LNCaP clone FGC (cell line): ENCODE results near the gene FKRP.
A peak's percentile ranks its signal among the peaks of the same experiment; 100 is the strongest.

Experiments used
- DNase-seq: peaks from one replicate; pipeline ENCODE4 v3.0.0-alpha.2; 2011; ENCODE audit warnings: low read depth
- H3K4me3 ChIP-seq: 2 replicates; pipeline ENCODE4 v1.5.1; 2011; ENCODE audit warnings: mild to moderate bottlenecking, low read depth, low read length, control low read depth
- TF ChIP-seq, protein P1 (sequence below): IDR thresholded peaks from 2 replicates; pipeline ENCODE4 v1.5.1; 2012; ENCODE audit warnings: mild to moderate bottlenecking; ENCODE audit not compliant: control insufficient read depth, insufficient read depth; ENCODE audit errors: extremely low read depth

FKRP gene

DNA sequence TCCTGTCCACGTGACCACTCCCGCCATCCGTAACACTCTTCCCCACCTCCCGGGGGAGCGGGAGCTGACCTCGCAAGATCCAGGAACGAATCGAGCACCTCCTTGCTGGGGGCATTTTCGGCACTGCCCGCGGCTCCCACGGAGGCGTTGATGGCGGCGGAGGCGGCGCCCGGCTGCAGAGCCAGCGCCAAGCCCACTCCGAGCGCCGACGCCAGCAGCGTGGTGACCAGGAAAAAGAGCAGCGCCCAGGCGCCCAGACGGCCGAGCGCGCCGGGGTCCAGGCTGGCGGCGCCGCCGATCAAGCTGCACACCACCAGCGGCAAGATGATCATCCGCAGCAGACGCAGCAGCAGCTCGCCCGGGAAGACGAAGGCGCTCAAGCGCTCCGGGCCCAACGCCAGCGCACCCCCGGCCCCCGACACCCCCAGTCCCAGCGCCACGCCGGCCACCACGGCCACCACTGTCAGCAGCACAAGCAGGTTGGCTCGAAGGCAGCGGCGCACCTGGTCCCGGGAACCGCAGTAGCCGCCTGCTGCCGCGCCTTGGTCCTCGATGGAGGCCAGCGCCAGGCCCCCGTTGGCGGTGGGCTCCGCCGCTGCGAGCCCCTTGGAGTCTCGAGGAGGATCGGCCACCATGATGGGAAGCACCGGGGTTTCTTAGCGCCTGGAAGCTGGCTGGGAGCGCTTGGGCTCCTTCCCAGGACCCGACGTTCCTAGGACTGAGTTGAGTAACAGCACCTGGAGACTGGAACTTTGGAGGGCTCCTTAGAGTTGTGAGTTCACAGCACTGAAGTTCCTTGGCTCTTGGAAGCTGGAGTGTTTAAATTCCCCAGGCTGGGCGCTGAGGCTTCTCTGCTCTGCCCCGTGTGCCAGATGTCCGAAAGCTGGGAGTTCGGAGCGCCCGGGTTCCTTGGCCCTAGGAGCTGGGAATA, 41.7 kb downstream of the FKRP start:
- no peak for DNase-seq
- H3K4me3 ChIP-seq, result peak overlapping the region; percentile 73
- TF ChIP-seq, protein P1, sequence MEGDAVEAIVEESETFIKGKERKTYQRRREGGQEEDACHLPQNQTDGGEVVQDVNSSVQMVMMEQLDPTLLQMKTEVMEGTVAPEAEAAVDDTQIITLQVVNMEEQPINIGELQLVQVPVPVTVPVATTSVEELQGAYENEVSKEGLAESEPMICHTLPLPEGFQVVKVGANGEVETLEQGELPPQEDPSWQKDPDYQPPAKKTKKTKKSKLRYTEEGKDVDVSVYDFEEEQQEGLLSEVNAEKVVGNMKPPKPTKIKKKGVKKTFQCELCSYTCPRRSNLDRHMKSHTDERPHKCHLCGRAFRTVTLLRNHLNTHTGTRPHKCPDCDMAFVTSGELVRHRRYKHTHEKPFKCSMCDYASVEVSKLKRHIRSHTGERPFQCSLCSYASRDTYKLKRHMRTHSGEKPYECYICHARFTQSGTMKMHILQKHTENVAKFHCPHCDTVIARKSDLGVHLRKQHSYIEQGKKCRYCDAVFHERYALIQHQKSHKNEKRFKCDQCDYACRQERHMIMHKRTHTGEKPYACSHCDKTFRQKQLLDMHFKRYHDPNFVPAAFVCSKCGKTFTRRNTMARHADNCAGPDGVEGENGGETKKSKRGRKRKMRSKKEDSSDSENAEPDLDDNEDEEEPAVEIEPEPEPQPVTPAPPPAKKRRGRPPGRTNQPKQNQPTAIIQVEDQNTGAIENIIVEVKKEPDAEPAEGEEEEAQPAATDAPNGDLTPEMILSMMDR, result no peak

DNA sequence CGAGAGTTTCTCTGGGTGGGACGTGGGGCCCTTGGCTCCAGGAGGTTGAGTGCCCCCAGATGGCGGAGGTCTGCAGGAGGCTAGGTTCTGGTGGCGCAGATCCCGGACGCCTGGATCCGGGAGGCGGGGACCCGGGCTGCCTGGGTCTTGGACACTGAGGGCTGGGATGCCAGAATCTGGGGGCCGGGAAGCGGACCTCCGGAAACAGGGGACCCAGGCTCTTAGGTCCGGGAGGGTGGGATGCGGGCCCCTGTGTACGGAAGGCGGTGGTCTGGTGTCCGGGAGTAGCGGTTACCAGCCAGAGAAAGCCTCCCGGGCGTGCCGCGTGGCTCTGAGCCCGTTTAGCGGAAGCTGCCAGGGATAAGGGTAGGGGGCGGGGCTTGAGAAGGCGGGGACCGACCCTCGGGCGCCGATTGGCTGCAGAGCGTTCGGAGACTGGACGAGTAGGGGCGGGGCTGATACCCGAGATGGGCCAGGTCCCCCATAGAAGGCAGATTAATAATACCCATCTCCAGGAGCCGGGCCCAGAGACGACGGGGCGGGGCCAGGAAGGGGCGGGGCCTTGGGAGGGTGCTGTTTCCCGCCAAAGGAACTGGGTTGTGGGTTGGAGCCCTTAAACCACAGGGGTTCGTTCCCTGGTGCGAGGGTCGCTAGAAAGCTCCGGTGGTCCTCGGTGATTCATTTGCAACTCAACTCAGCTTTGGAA, 42.6 kb downstream of the FKRP start, which contains the start of gene SLC1A5:
SLC1A5 (minus strand) TSS at position 333 of the 706 bp plus-strand sequence. CDS start 629 bp downstream, outside the sequence.
- TF ChIP-seq, protein P1, result no peak
- peak; percentile 64 for DNase-seq
- peak within 1 kb of the TSS; percentile 73 for H3K4me3 ChIP-seq

DNA sequence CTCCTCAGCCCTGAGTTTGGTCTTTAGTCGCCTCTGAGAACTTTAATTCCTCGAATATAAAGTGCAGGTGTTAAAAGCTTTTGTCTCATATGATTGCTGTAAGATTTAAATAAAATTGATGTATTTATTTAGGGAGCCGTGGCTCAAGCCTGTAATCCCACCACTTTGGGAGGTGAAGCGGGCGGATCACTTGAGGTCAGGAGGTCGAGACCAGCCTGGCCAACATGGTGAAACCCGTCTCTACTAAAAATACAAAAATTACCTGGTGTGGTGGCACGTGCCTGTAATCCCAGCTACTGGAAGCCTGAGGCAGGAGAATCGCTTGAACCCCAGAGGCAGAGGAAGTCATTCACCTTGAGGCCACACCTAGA, 43.1 kb downstream of the FKRP start:
- DNase-seq, result no peak
- TF ChIP-seq, protein P1, result no peak
- no peak overlapping the region for H3K4me3 ChIP-seq

DNA sequence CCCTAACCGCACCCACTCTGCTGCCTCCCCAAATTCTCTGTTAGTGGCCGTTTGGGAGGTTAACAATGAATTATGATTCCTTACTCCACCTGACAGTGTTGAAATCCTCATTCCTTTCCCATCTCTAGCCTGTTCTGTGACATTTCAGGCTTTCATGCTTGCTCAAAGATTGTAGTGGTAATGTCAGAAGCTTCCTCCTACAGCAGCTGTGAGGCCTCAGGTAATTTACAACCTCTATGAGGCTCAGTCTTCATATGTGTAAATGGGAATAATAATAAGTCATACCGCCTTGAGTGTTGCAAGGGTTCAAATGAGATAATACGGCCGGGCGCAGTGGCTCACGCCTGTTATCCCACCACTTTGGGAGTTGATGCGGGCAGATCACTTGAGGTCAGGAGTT, 43.5 kb downstream of the FKRP start:
- TF ChIP-seq, protein P1, result no peak
- H3K4me3 ChIP-seq, result no peak overlapping the region
- no peak for DNase-seq

DNA sequence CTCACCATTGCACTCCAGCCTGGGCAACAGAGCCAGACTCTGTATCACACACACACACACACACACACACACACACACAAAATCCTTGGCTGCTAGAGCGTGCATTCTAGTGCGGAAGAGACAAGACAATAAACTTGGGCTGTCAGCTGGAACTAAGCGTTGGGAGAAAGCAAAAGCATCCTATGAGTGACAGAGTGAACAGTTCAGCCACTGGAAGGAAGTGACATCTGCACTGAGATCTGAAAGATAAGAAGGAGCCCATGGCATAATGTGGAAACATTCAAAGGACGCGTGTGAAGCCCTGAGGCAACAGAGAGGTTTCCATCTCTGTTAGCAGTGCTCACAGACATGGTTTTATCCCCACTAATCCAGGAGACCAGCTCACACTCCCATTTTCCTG, 46.1 kb downstream of the FKRP start:
- DNase-seq, result no peak
- TF ChIP-seq, protein P1, result no peak
- H3K4me3 ChIP-seq, result no peak overlapping the region

DNA sequence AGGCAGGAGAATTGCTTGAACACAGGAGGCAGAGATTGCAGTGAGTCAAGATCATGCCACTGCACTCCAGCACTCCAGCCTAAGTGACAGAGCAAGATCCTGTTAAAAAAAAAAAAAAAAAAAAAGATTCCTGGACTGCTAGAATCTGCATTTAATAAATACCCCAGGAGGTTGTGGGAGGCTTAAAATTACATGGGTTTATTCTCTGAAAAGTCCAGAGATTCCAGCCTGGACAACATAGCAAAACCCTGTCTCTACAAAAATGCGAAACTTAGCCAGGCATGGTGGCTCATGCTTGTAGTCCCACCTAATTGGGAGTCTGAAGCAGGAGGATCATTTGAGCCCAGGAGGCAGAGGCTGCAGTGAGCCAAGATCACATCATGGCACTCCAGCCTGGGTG, 52.0 kb downstream of the FKRP start:
- no peak overlapping the region for H3K4me3 ChIP-seq
- TF ChIP-seq, protein P1, result no peak
- DNase-seq, result no peak
